Psoas muscle (tissue), 8 donors: ENCODE measurements around the gene CDX2. TPM values are rescaled to one million over a fixed set of nuclear protein-coding genes. Genes with fewer than 3 reads are reported as not detected.

Experiments
- ATAC-seq, 4 donors: fragments of 200-7000 bp; cut with Tn5 transposase; one replicate each; pipeline ENCODE4 v1.9.1; 2020; ENCODE audit warnings: moderate library complexity in 3 of 4, mild to moderate bottlenecking in 2 of 4
- DNase-seq, 2 donors: peaks; one replicate each; pipeline ENCODE4 v3.0.0-alpha.2; 2020
- H3K27ac ChIP-seq: fragments of 200-600 bp; one replicate; pipeline ENCODE4 v1.8.0; 2022
- H3K27me3 ChIP-seq, 3 donors: fragments of 200-600 bp in 1 of 3; one replicate each; pipeline versions ENCODE4 v1.6.1 to v1.8.0; 2013 to 2022; ENCODE audit warnings: low read length in 2 of 3, mild to moderate bottlenecking in 2 of 3, moderate library complexity in 1 of 3; ENCODE audit not compliant: insufficient read depth in 3 of 3
- H3K36me3 ChIP-seq, 2 donors: fragments of 200-600 bp in 1 of 2; one replicate each; pipeline versions ENCODE4 v1.6.1 to v1.8.0; 2013 to 2022; ENCODE audit warnings: low read depth in 1 of 2, mild to moderate bottlenecking in 1 of 2, moderate library complexity in 1 of 2; ENCODE audit not compliant: insufficient read depth in 1 of 2
- H3K4me1 ChIP-seq: fragments of 200-600 bp; one replicate; pipeline ENCODE4 v1.8.0; 2022
- H3K4me3 ChIP-seq: fragments of 200-600 bp; one replicate; pipeline ENCODE4 v1.8.0; 2022; ENCODE audit warnings: mild to moderate bottlenecking
- H3K9me3 ChIP-seq: fragments of 200-600 bp; one replicate; pipeline ENCODE4 v1.8.0; 2022
- CTCF ChIP-seq: fragments of 200-600 bp; IDR thresholded peaks from one replicate; pipeline ENCODE4 v1.8.0; 2022; ENCODE audit warnings: antibody characterized with exemption
- WGBS, 3 donors: extraction: QIAGEN DNeasy Blood & Tissue Kit; methylation state at CpG; one replicate each; pipeline versions ENCODE4 v1.1.6 to v1.1.7; 2013; 5-methylcytosine and 5-hydroxymethylcytosine counted together
- intact Hi-C, 2 donors: fragments of 100-400 bp; cut with DNase I; formaldehyde crosslinking; loops; one replicate each; pipeline versions ENCODE4 v1.11.0 to v1.14.2; 2022
- polyA plus RNA-seq, 3 donors: library from polyadenylated mRNA; stranded (reverse); fragments of 200-250 nt; gene quantifications; one replicate each; pipeline ENCODE4 v1.2.3, GENCODE V29; 2013
- total RNA-seq, 4 donors: library from RNA; stranded (reverse); fragmentation: NEBNext Ultra II Directional in 2 of 4; extraction: Animal tissue kit (Norgen Biotek cat#: 25700) in 2 of 4; gene quantifications; one replicate each; pipeline versions ENCODE4 v1.2.1 to v1.2.4, GENCODE V29; 2021 to 2023
- donor health status: healthy with polysubstance abuse.
- donor health status: DM: no; HTN: no; CAD: no; lungs with moderate emphysema.
- donor health status: Bipolar disorder and iron deficiency.
- donor health status: healthy.
- donor health status: DM: yes; HTN: yes; CAD: no.
- donor health status: DM: no; HTN: no; CAD: no.
- donor health status: DM: no; HTN: no; CAD: no.
- donor health status: DM: yes; HTN: yes; CAD: no.

The CDX2 gene
- total and polyA plus RNA-seq, 7 donors = 0.03 TPM; not detected in 6

GRCh38 chr13:28001049-28001448 is 31.9 kb upstream of the CDX2 start:
- no peak overlapping the region for H3K4me3 ChIP-seq
- H3K27me3 ChIP-seq = no peaks in the 10 kb centered on the region
- no peaks in the 10 kb centered on the region for H3K9me3 ChIP-seq
- no peaks in the 10 kb centered on the region for H3K36me3 ChIP-seq
- WGBS, 3 donors = 36 to 44% (median 37%) methylated on average over 11 of the region's 11 CpGs
- intact Hi-C loops = no loop called here
- H3K4me1 ChIP-seq = no peaks in the 10 kb centered on the region
- H3K27ac ChIP-seq = no peak overlapping the region
- ATAC-seq (no peak), DNase-seq (no peak)
- no peak for TF ChIP-seq CTCF

DNA sequence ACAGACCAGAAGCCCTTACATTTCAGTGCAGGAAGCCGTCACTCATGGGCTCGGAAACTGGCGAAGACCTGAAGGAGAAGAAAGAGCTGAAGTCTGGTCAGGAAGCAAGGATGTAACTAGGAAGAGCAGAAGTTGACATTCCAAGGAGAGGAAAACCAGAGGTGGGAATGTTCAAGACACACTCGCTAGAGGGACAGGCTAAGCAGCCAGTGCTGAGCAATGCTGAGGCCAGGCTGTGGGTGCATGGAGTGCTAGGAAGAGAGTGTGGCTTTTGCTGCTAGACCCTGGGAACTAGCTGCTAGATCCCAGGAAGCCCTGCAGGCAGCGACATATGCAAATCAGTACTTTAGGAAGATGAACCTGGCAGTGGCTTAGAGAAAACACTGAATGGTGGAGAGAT is 31.5 kb upstream of the CDX2 start:
- Histone ChIP-seq H3K4me3 (no peak overlapping the region), H3K36me3 (no peaks in the 10 kb centered on the region), H3K27ac (no peak overlapping the region), H3K27me3 (no peaks in the 10 kb centered on the region), H3K9me3 (no peaks in the 10 kb centered on the region), H3K4me1 (no peaks in the 10 kb centered on the region)
- intact Hi-C loops = no loop called here
- ATAC-seq = no peak
- no peak for TF ChIP-seq CTCF
- DNase-seq = no peak
- 36 to 41% (median 36%) methylated on average over 5 of the region's 5 CpGs for WGBS, 3 donors

GRCh38 chr13:27997904-27998522 is 28.9 kb upstream of the CDX2 start:
- WGBS, 3 donors = 39 to 54% (median 46%) methylated on average over 7 of the region's 7 CpGs
- H3K9me3 ChIP-seq = no peaks in the 10 kb centered on the region
- TF ChIP-seq CTCF = no peak
- no peak overlapping the region for H3K4me3 ChIP-seq
- intact Hi-C loops = no loop called here
- H3K27me3 ChIP-seq = peaks cover 0 to 2% (median 0%) of the 10 kb centered on the region in 3 donors
- no peak for DNase-seq
- no peak overlapping the region for H3K27ac ChIP-seq
- ATAC-seq = peak in 2 of 4 donors; percentile 53 to 61
- no peaks in the 10 kb centered on the region for H3K36me3 ChIP-seq
- no peaks in the 10 kb centered on the region for H3K4me1 ChIP-seq

GRCh38 chr13:27991881-27992280 is 22.8 kb upstream of the CDX2 start:
- TF ChIP-seq CTCF = no peak
- ATAC-seq (no peak), DNase-seq (no peak)
- H3K4me3 ChIP-seq = no peak overlapping the region
- H3K9me3 ChIP-seq = no peaks in the 10 kb centered on the region
- H3K36me3 ChIP-seq = no peaks in the 10 kb centered on the region
- H3K27me3 ChIP-seq = peaks cover 2 to 15% (median 4%) of the 10 kb centered on the region in 3 donors
- H3K4me1 ChIP-seq = no peaks in the 10 kb centered on the region
- 69 to 70% (median 69%) methylated on average over 6 of the region's 6 CpGs for WGBS, 3 donors
- H3K27ac ChIP-seq = no peak overlapping the region
- intact Hi-C loops = no loop called here

- intact Hi-C loops = loop anchor here (5.0 to 10.0 kb wide), 3 partner anchors 156 to 1004 kb away; no protein-coding TSS in a partner anchor
- Histone ChIP-seq H3K4me1 (no peaks in the 10 kb centered on the region), H3K27me3 (peaks cover 2 to 20% (median 10%) of the 10 kb centered on the region in 3 donors), H3K36me3 (no peaks in the 10 kb centered on the region), H3K4me3 (no peak within 1 kb of the TSS), H3K9me3 (no peaks in the 10 kb centered on the region), H3K27ac (no peak within 1 kb of the TSS)
- ATAC-seq (no peak), DNase-seq (no peak)
- no peak for TF ChIP-seq CTCF
- WGBS, 3 donors = 76 to 82% (median 77%) methylated on average over 11 of the region's 11 CpGs
These were observed 19.4 kb upstream of the CDX2 start, which contains the start of gene URAD for GRCh38 chr13:27988520-27988919. TSS of gene URAD (minus strand) at chr13:27988693. CDS start at chr13:27988637, 56 bp downstream.
